ENCODE data around the gene KLF15.
A peak's percentile ranks its signal among the peaks of the same experiment; 100 is the strongest.

The KLF15 gene

DNA sequence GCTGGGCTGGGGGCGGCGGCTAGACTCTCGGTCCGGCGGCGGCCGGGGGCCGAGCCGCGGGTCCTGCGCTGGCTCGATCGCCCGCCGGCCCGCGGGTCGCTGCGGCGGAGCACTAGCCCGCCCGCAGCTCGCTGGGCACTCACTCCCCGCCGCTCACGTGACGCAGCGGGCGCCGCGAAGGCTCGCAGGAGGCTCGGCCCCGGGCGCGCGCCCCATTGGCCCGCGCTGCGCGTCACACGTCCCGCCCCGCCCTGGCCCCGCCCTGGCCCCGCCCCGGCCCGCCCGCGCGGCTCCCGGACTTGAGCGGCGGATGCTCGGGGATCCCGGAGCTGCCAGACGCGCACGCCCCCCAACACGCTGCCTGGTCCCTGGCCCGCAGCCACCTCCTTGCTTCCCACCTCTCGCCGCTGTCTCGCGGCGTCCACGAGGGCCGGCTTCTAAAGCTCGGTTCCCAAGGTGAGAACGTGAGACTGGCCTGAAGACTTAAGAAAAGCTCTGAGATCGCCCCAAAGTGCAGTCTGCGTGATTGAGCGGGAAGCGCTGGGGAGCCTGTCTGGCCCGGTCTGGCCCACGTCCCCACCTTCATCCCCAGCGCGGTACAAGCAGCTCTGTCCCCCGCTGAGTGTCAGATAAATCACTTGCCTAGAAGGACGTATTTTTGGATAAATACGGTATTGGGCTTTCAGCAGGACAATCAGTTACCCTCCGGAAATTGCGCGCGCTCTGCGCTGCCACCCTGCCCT lies at the start of gene KLF15:
TSS of gene KLF15 (minus strand) at position 114 of the 743 bp plus-strand sequence. CDS start 4,486 bp downstream, outside the sequence.
- TF ChIP-seq GATA1 (IDR thresholded peaks at IDR 0.05; ENCODE audit: low read depth, low read length) (no peak), POLR2A (IDR thresholded peaks at IDR 0.05; ENCODE audit: low read length) (no peak)
- DNase-seq = peak; percentile 89 to 91

DNA sequence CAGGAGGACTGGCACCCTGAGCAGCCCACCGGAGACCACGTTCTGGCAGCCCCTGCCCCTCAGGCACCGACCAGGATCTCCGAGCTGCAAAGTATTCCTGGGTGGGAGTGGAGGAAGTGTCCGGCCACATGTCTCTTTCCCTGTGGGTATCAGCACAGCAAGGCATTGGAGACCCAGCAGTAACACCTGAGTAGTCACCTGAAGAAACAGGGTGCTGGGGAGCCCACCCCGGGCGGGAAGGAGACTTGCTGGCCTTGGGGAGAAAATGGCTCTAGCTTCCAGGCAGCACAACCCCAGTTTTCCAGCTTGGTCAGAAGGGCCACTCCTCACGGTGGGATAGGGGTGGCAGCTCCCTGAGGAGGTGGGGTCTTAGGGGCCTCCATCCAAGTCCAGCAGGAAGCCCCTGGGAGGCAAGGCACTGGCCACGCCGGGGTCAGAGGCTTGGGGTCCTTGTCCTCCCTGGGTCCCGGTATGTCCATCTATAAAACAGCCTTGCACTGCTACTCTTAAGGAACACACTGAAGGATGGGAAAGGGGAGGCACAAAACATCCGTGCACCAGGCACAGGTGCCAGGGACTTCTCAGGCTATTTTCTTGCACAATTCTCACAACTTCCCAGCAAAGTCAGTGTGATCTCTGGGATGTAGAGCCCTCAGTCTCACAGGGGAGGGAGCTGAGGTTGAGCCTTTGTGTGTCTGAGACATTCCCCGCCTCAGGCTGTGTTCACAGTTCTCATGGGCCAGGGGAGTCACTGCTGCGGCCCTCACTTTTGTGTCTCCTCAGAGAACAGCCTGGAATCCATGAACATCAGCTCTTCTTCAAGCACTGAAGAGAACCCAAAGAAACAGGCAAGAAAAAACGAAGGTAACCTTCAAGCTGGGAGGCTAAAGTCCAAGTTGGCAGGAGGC lies 49.4 kb upstream of the KLF15 start:
- TF ChIP-seq POLR2A (IDR thresholded peaks at IDR 0.05; ENCODE audit: low read length) = no peak
- no peak for TF ChIP-seq GATA1 (IDR thresholded peaks at IDR 0.05; ENCODE audit: low read depth, low read length)
- DNase-seq = no peak

- DNase-seq = no peak
- TF ChIP-seq GATA1 (IDR thresholded peaks at IDR 0.05; ENCODE audit: low read depth, low read length) (no peak), POLR2A (IDR thresholded peaks at IDR 0.05; ENCODE audit: low read length) (no peak)
Observed at GRCh38 chr3:126402666-126403302, 45.6 kb upstream of the KLF15 start.

DNA sequence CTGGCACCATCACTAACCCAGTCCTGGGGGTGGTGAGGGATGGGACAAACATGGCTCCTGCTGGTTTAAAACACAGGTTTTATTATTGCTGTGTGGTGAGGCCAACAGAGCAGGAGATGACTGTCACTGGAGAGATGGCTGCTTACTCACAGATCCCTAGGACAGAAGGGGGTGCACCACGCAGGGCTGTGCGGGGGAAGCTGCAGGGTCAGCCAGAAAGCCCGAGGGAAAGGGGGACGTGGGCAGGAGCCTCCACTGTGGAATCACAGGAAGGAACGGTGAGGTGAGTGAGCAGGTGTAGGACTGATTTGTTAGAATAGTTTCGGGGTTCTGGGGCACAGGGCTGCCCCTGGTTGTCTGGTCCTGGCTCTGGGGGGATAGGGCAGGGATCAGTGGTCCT lies 45.0 kb upstream of the KLF15 start:
- TF ChIP-seq GATA1 (IDR thresholded peaks at IDR 0.05; ENCODE audit: low read depth, low read length) (no peak), POLR2A (IDR thresholded peaks at IDR 0.05; ENCODE audit: low read length) (no peak)
- no peak for DNase-seq

DNA sequence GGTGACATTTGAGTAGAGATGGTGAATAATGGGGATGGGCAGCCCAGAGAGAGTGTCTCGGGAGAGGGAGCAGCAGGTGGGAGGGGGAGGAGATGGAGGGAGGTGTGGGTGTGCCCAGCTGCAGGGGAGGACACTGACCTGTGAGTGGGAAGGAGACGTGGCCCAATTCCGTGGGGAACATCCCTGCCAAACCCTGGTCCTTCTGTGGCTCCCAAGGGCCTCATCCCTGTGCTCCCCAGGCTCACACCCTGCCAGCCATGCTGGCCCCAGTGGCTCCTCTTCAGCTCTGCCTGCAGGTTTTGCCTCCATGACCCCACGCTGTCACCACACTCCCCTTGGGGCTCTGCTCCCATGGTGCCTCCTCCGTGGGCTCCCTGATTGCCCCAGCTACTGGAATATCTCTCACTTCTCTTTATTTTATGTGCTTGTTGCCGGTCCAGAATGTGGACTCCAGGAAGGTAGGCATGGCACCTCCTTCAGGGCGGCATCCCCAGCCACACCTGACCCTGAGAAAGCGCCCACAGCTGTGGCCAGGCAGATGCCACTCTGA lies 44.5 kb upstream of the KLF15 start:
- TF ChIP-seq POLR2A (IDR thresholded peaks at IDR 0.05; ENCODE audit: low read length) = no peak
- TF ChIP-seq GATA1 (IDR thresholded peaks at IDR 0.05; ENCODE audit: low read depth, low read length) = no peak
- DNase-seq = no peak

- no peak for DNase-seq
- TF ChIP-seq GATA1 (IDR thresholded peaks at IDR 0.05; ENCODE audit: low read depth, low read length) (no peak), POLR2A (IDR thresholded peaks at IDR 0.05; ENCODE audit: low read length) (no peak)
Observed at GRCh38 chr3:126399756-126400155, 42.5 kb upstream of the KLF15 start.

GRCh38 chr3:126399351-126399735 lies 42.1 kb upstream of the KLF15 start:
- no peak for DNase-seq
- TF ChIP-seq POLR2A (IDR thresholded peaks at IDR 0.05; ENCODE audit: low read length) (no peak), GATA1 (IDR thresholded peaks at IDR 0.05; ENCODE audit: low read depth, low read length) (no peak)

- TF ChIP-seq GATA1 (IDR thresholded peaks at IDR 0.05; ENCODE audit: low read depth, low read length) (no peak), POLR2A (IDR thresholded peaks at IDR 0.05; ENCODE audit: low read length) (no peak)
Observed at GRCh38 chr3:126398423-126399350, 41.5 kb upstream of the KLF15 start.

GRCh38 chr3:126397610-126398422 lies 40.6 kb upstream of the KLF15 start:
- DNase-seq = no peak
- TF ChIP-seq POLR2A (IDR thresholded peaks at IDR 0.05; ENCODE audit: low read length) = no peak
- TF ChIP-seq GATA1 (IDR thresholded peaks at IDR 0.05; ENCODE audit: low read depth, low read length) = no peak

More at GRCh38 chr3:126398423-126399350, 41.5 kb upstream of the KLF15 start:
- no peak for DNase-seq

DNA sequence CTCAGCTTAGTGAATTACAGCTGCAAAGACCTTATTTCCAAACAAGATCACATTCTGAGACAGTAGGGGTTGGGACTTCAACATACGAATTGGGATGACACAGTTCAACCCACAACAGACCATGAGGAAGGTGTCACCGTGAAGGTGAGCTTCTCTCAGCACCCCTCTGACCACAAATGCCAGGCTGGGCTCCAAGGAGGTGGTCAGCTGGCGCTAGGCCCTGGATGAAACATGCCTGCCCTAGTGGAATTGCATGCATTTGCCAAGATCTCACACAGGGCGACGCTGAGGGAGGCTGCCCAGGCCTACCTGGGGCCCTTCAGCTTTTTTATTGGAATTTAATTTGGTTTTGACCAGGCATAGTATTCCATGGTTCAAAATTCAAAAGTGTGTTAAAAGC lies 39.3 kb upstream of the KLF15 start:
- TF ChIP-seq POLR2A (IDR thresholded peaks at IDR 0.05; ENCODE audit: low read length) (no peak), GATA1 (IDR thresholded peaks at IDR 0.05; ENCODE audit: low read depth, low read length) (no peak)
- DNase-seq = no peak

GRCh38 chr3:126395846-126396513 lies 38.8 kb upstream of the KLF15 start:
- DNase-seq = no peak
- no peak for TF ChIP-seq GATA1 (IDR thresholded peaks at IDR 0.05; ENCODE audit: low read depth, low read length)

- TF ChIP-seq POLR2A (IDR thresholded peaks at IDR 0.05; ENCODE audit: low read length) (no peak), GATA1 (IDR thresholded peaks at IDR 0.05; ENCODE audit: low read depth, low read length) (no peak)
- no peak for DNase-seq
Observed at GRCh38 chr3:126394977-126395321, 37.7 kb upstream of the KLF15 start.
